ENCODE data around the gene TMEM9. TPM values are rescaled to one million over a fixed set of nuclear protein-coding genes. Genes with fewer than 3 reads are reported as not detected.

Gene TMEM9
- total and polyA plus RNA-seq, 9 of the 15 experiments (the other 6 are each of a cell fraction or from before 2014, with no cell fraction given) = 30.4 to 107 (median 67.6) TPM

DNA sequence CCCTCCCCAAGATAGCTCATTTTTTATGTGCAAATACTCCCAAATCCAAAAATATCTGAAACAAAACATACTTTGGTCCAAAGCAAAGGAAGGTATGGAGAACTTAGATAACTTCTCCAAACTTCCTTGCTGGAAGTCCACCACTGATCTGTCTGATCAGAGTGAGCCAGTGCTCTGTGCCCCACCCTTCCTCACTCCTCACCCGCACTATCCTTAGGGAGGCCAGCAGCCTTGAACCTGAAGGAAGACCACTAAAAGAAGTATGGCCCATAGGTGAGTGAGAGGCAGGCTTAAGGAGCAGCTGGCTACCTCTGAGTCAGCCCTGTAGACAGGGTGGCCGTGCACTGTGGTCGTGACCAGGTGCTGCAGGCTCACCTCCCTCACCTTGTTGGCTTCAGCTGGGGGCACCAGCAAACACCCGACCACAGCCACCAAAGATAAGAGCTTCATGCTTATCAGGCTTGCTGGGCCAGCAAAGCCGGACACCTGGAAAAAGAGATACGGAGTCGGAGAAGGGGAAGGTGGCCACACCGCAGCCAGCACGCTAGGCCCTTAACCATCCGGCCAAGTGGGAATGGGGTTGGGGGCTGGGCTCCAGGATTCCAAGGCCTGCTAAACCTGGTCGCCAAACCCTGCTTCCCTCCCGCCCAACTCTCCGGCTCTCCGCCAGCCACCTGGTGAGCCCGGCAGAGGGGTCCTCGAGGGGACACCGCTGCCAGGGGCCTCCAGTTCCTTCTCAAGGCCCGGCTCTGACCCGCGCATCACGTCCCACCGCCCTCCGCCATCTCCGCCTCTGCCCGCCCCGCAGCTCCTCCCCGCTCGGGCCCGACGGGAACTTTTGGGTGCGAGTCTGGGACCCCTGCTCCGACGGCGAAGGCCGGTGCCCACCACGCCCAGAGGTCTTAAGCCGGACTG is 543 bp downstream of the TMEM9 start (continued):
- TF ChIP-seq, protein P1, sequence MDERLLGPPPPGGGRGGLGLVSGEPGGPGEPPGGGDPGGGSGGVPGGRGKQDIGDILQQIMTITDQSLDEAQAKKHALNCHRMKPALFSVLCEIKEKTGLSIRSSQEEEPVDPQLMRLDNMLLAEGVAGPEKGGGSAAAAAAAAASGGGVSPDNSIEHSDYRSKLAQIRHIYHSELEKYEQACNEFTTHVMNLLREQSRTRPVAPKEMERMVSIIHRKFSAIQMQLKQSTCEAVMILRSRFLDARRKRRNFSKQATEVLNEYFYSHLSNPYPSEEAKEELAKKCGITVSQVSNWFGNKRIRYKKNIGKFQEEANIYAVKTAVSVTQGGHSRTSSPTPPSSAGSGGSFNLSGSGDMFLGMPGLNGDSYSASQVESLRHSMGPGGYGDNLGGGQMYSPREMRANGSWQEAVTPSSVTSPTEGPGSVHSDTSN (CRISPR knock-in tag; IDR thresholded peaks at IDR 0.05; ENCODE audit: low read depth) = no peak
- TF ChIP-seq, protein P1 (tag; conservative IDR thresholded peaks at IDR 0.05; ENCODE audit: low read depth) = no peak
- TF ChIP-seq MECOM (CRISPR knock-in tag; IDR thresholded peaks at IDR 0.05) (0 out of 2 replicates have a peak, but pooled peaks have one; percentile 18), NRF1 (conservative IDR thresholded peaks at IDR 0.05 in 1 of 2, IDR thresholded peaks at IDR 0.05 in 1 of 2) (no peak), HNRNPL (IDR thresholded peaks at IDR 0.05; ENCODE audit: low read depth, low read length) (no peak), ZFPM2 (CRISPR knock-in tag; IDR thresholded peaks at IDR 0.05) (no peak), NEUROD1 (IDR thresholded peaks at IDR 0.05; ENCODE audit: borderline replicate concordance, low read depth, low read length, partially characterized antibody) (peak; percentile 77), MTF1 (CRISPR knock-in tag; IDR thresholded peaks at IDR 0.05; ENCODE audit: borderline replicate concordance) (no peak), GATAD2B (IDR thresholded peaks at IDR 0.05; ENCODE audit: borderline replicate concordance) (0 out of 2 replicates have a peak, but pooled peaks have one; percentile 23), GABPA (tag; conservative IDR thresholded peaks at IDR 0.05; ENCODE audit: low read depth) (peak; percentile 44; the same call in 1 of the 2 replicates), POU5F1 (IDR thresholded peaks at IDR 0.05; ENCODE audit: borderline replicate concordance, low read depth, low read length, partially characterized antibody) (no peak), ZNF766 (CRISPR knock-in tag; conservative IDR thresholded peaks at IDR 0.05) (0 out of 2 replicates have a peak, but pooled peaks have one; percentile 43), ZNF23 (CRISPR knock-in tag; IDR thresholded peaks at IDR 0.05) (no peak), ZNF76 (CRISPR knock-in tag; IDR thresholded peaks at IDR 0.05; ENCODE audit: borderline replicate concordance) (no peak), CHD1 (IDR thresholded peaks at IDR 0.05; ENCODE audit: low read length) (no peak), BRD4 (IDR thresholded peaks at IDR 0.05) (no peak), SUPT5H (IDR thresholded peaks at IDR 0.05) (0 out of 2 replicates have a peak, but pooled peaks have one; percentile 12), MAFG (tag; conservative IDR thresholded peaks at IDR 0.05) (no peak), KLF10 (CRISPR knock-in tag; IDR thresholded peaks at IDR 0.05) (no peak), ZNF764 (CRISPR knock-in tag; IDR thresholded peaks at IDR 0.05; ENCODE audit: low read depth) (no peak), HNRNPH1 (optimal IDR thresholded peaks at IDR 0.05; ENCODE audit: low read depth, low read length) (no peak), SIRT6 (IDR thresholded peaks at IDR 0.05; ENCODE audit: low read depth, low read length) (no peak)
- TF ChIP-seq, protein P2, sequence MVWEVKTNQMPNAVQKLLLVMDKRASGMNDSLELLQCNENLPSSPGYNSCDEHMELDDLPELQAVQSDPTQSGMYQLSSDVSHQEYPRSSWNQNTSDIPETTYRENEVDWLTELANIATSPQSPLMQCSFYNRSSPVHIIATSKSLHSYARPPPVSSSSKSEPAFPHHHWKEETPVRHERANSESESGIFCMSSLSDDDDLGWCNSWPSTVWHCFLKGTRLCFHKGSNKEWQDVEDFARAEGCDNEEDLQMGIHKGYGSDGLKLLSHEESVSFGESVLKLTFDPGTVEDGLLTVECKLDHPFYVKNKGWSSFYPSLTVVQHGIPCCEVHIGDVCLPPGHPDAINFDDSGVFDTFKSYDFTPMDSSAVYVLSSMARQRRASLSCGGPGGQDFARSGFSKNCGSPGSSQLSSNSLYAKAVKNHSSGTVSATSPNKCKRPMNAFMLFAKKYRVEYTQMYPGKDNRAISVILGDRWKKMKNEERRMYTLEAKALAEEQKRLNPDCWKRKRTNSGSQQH (CRISPR knock-in tag; IDR thresholded peaks at IDR 0.05) = no peak

Data from K562 (cell line).